ENCODE measurements around the gene MUC6. TPM values are rescaled to one million over a fixed set of nuclear protein-coding genes. Genes with fewer than 3 reads are reported as not detected.

MUC6 gene
- total and polyA plus RNA-seq, 10 of the 15 experiments (the other 5 are each of a cell fraction or from before 2014, with no cell fraction given): 0.03 TPM; not detected in 8

- TF ChIP-seq REST (IDR thresholded peaks at IDR 0.05; ENCODE audit: low read depth, low read length): no peak
- no peak for TF ChIP-seq STAT3 (IDR thresholded peaks at IDR 0.05; ENCODE audit: low read depth, low read length)
- TF ChIP-seq ATF2 (IDR thresholded peaks at IDR 0.05; ENCODE audit: low read length): no peak
- no peak for TF ChIP-seq STAT1 (conservative IDR thresholded peaks at IDR 0.05)
- no peak for TF ChIP-seq POLR2A (IDR thresholded peaks at IDR 0.05; ENCODE audit: low read depth, low read length)
- TF ChIP-seq EZH2 (IDR thresholded peaks at IDR 0.05; ENCODE audit: borderline replicate concordance, control insufficient read depth, low read depth, low read length): no peak
- TF ChIP-seq MYC (IDR thresholded peaks at IDR 0.05; ENCODE audit: insufficient read depth, insufficient read length, insufficient replicate concordance, low read length, severe bottlenecking): no peak
- TF ChIP-seq GATAD2B (conservative IDR thresholded peaks at IDR 0.05; ENCODE audit: low read depth): no peak
- no peak for TF ChIP-seq MYB (IDR thresholded peaks at IDR 0.05; ENCODE audit: borderline replicate concordance, low read depth, low read length)
- no peak for TF ChIP-seq EGR1 (IDR thresholded peaks at IDR 0.05; ENCODE audit: borderline replicate concordance in 1 of 2, low read depth in 2 of 2, low read length in 2 of 2)
- TF ChIP-seq TCF3 (IDR thresholded peaks at IDR 0.05; ENCODE audit: borderline replicate concordance, insufficient read depth, low read depth, low read length): no peak
Observed at GRCh38 chr11:1014276-1014675, 22.2 kb downstream of the MUC6 start (continued).
